Endothelial cell of umbilical vein (primary cell): ENCODE results near the gene ATXN1. TPM values are rescaled to one million over a fixed set of nuclear protein-coding genes. Genes with fewer than 3 reads are reported as not detected.
"Not testable (repeated sequence)": the region's sequence is repeated elsewhere in the genome, so short reads cannot be mapped to it uniquely, and the experiment has no call there.

ENCODE experiments used
- BruUV-seq: library from RNA; stranded (reverse); fragments of 400-500 nt; replicated peaks from 2 replicates; lab custom pipeline; 2021; lab: Mats Ljungman, UMichigan
- CTCF ChIA-PET: fragments of 300-600, 350-600 bp; sonication (Branson Sonifier 250); formaldehyde crosslinking; loops from one replicate; lab custom pipeline; 2021; ENCODE audit warnings: antibody characterized with exemption, inconsistent platforms; lab: Charles Lee
- POLR2A ChIA-PET: fragments of 300-600, 350-600 bp; sonication (Branson Sonifier 250); formaldehyde crosslinking; loops from one replicate; lab custom pipeline; 2021; ENCODE audit warnings: antibody characterized with exemption, inconsistent platforms; lab: Charles Lee
- DNase-seq: peaks from one replicate; pipeline ENCODE4 v3.0.0-alpha.2; 2011; ENCODE audit warnings: low read depth, low spot score
- FAIRE-seq: peaks from 2 replicates; lab custom pipeline; 2011; peaks lifted over from hg19 to GRCh38; lab: Jason Lieb, UNC
- H2AFZ ChIP-seq: 2 replicates; pipeline ENCODE4 v1.6.0; 2012; ENCODE audit warnings: low read depth, low read length, control low read depth, inconsistent platforms
- H3K27ac ChIP-seq: 2 replicates; pipeline ENCODE4 v1.5.1; 2011; ENCODE audit warnings: low read depth, mild to moderate bottlenecking, control low read depth, low read length, moderate library complexity; ENCODE audit not compliant: insufficient read depth
- H3K27me3 ChIP-seq, 2 experiments: 2 replicates each; pipeline versions ENCODE4 v1.6.0 to v1.6.1; 2011; ENCODE audit warnings: low read length in 2 of 2, mixed read lengths in 1 of 2; ENCODE audit not compliant: control insufficient read depth in 2 of 2, insufficient read depth in 2 of 2
- H3K36me3 ChIP-seq, 2 experiments: 2 replicates in 1 of 2; 3 replicates in 1 of 2; pipeline ENCODE4 v1.5.1; 2011; ENCODE audit warnings: low read length in 2 of 2, mild to moderate bottlenecking in 1 of 2, moderate library complexity in 1 of 2; ENCODE audit not compliant: control insufficient read depth in 2 of 2, insufficient read depth in 2 of 2; ENCODE audit errors: extremely low read depth in 1 of 2
- H3K4me1 ChIP-seq: 3 replicates; pipeline ENCODE4 v1.5.1; 2011; ENCODE audit warnings: mild to moderate bottlenecking, low read length; ENCODE audit not compliant: control insufficient read depth, insufficient read depth; ENCODE audit errors: extremely low read depth
- H3K4me2 ChIP-seq: 2 replicates; pipeline ENCODE4 v1.6.1; 2011; ENCODE audit warnings: low read length, control low read depth, mixed read lengths; ENCODE audit not compliant: insufficient read depth
- H3K4me3 ChIP-seq, 3 experiments: fragments of 200-600 bp in 1 of 3; sonication (generic), shearing (Covaris generic) in 1 of 3; replicated peaks in 1 of 3; 2 replicates each; pipeline ENCODE4 v1.5.1; 2011 to 2016; ENCODE audit warnings: control low read depth in 3 of 3, low read length in 3 of 3, mild to moderate bottlenecking in 2 of 3, inconsistent platforms in 1 of 3, low read depth in 1 of 3, moderate library complexity in 1 of 3; ENCODE audit not compliant: insufficient read depth in 1 of 3
- H3K79me2 ChIP-seq: 2 replicates; pipeline ENCODE4 v1.6.0; 2012; ENCODE audit warnings: low read length, inconsistent platforms; ENCODE audit not compliant: control insufficient read depth, insufficient read depth
- H3K9ac ChIP-seq: replicated peaks from 2 replicates; pipeline ENCODE3; 2011; ENCODE audit warnings: low read length, control low read depth; ENCODE audit not compliant: insufficient read depth; ENCODE audit errors: extremely low read depth
- H3K9me1 ChIP-seq: replicated peaks from 3 replicates; pipeline ENCODE4 v1.6.0; 2011; ENCODE audit warnings: mild to moderate bottlenecking, low read length; ENCODE audit not compliant: control insufficient read depth, insufficient read depth; ENCODE audit errors: extremely low read depth
- H3K9me3 ChIP-seq: replicated peaks from 2 replicates; pipeline ENCODE4 v1.5.1; 2012; ENCODE audit warnings: low read length, inconsistent platforms; ENCODE audit not compliant: control insufficient read depth, insufficient read depth
- H4K20me1 ChIP-seq: replicated peaks from 2 replicates; pipeline ENCODE3; 2011; ENCODE audit warnings: mild to moderate bottlenecking, low read length; ENCODE audit not compliant: control insufficient read depth, insufficient read depth; ENCODE audit errors: extremely low read depth
- EZH2 ChIP-seq: IDR thresholded peaks from 2 replicates; pipeline ENCODE4 v1.6.1; 2012; ENCODE audit warnings: borderline replicate concordance, low read depth, mild to moderate bottlenecking, moderate library complexity, low read length, inconsistent platforms; ENCODE audit not compliant: severe bottlenecking
- FOS ChIP-seq: IDR thresholded peaks from 2 replicates; pipeline ENCODE4 v1.6.1; 2011; ENCODE audit warnings: mild to moderate bottlenecking, low read length, moderate library complexity, borderline replicate concordance; ENCODE audit not compliant: insufficient read depth
- GATA2 ChIP-seq: IDR thresholded peaks from 2 replicates; pipeline ENCODE4 v1.7.0; 2011; ENCODE audit warnings: low read depth, mild to moderate bottlenecking, moderate library complexity, mixed read lengths, low read length; ENCODE audit not compliant: insufficient read length, insufficient read depth
- JUN ChIP-seq: IDR thresholded peaks from 2 replicates; pipeline ENCODE4 v1.6.1; 2011; ENCODE audit warnings: borderline replicate concordance, low read depth; ENCODE audit not compliant: insufficient read length, insufficient read depth
- MAX ChIP-seq: IDR thresholded peaks from 2 replicates; pipeline ENCODE4 v1.6.1; 2011; ENCODE audit not compliant: insufficient read depth, insufficient read length
- MYC ChIP-seq: IDR thresholded peaks from one replicate; pipeline ENCODE4 v1.6.1; 2011; ENCODE audit warnings: mild to moderate bottlenecking, low read depth, low read length
- POLR2A ChIP-seq: IDR thresholded peaks from 2 replicates; pipeline ENCODE4 v1.6.1; 2012; ENCODE audit warnings: low read depth, mild to moderate bottlenecking, control low read depth, low read length
- POLR2AphosphoS5 ChIP-seq: IDR thresholded peaks from 2 replicates; pipeline ENCODE4 v1.6.1; 2012; ENCODE audit warnings: low read depth, mild to moderate bottlenecking, control low read depth, low read length, moderate library complexity; ENCODE audit not compliant: insufficient read depth
- dilution Hi-C: fragments of 300-500 bp; cut with MboI; formaldehyde crosslinking; loops from one replicate; pipeline ENCODE4 v1.15.0; 2019; ENCODE audit warnings: low sequenced_read_pairs; ENCODE audit not compliant: extremely low pct_ligation_motif_present
- intact Hi-C: fragments of 100-400 bp; cut with micrococcal nuclease; formaldehyde crosslinking; loops from one replicate; pipeline ENCODE4 v1.10.0; 2022
- polyA plus RNA-seq, 4 experiments: library from polyadenylated mRNA; depleted of rRNA in 3 of 4; stranded (reverse) in 3 of 4; unstranded in 1 of 4; fragments of >200 nt; gene quantifications; 2 replicates each; pipeline versions ENCODE4 v1.2.1 to v1.2.3, GENCODE V29; 2011 to 2012; ENCODE audit warnings: missing spikeins in 1 of 4
- total RNA-seq: library from RNA; stranded (reverse); gene quantifications from 2 replicates; pipeline ENCODE4 v1.2.3, GENCODE V29; 2021
- TF ChIP-seq, protein P1 (sequence below), 2 donors: IDR thresholded peaks; 1 replicate in 1 of 2; 2 replicates in 1 of 2; pipeline ENCODE4 v1.5.1; 2011; ENCODE audit warnings: low read length in 2 of 2, mild to moderate bottlenecking in 2 of 2, moderate library complexity in 2 of 2, control low read depth in 1 of 2, inconsistent platforms in 1 of 2, low read depth in 1 of 2; ENCODE audit not compliant: insufficient read depth in 1 of 2; ENCODE audit errors: extremely low read depth in 1 of 2

The ATXN1 gene
- total and polyA plus RNA-seq, 2 donors (not counting 3 experiments of a cell fraction or from before 2014, with no cell fraction given), result 16.4 to 33.0 TPM

DNA sequence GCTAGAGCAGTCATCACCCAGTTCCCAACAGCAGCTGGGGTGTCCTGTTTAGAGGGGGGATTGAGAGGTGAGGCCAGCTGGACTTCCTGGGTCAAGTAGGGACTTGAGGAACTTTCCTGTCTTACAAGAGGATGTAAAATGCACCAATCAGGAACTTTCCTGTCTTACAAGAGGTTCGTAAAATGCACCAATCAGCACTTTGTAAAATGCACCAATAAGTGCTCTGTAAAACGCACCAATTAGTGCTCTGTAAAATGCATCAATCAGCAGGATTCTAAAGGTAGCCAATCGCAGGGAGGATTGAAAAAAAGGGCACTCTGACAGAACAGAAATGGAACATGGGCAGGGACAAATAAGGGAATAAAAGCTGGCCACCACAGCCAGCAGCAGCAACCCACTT is 297.2 kb downstream of the ATXN1 start:
- dilution Hi-C loops, result no loop called here
- H3K9me3 ChIP-seq, result no peaks in the 10 kb centered on the region
- H3K27ac ChIP-seq, result no peak overlapping the region
- TF ChIP-seq FOS (no peak), MAX (no peak), MYC (no peak), EZH2 (no peak), JUN (no peak), GATA2 (no peak), POLR2AphosphoS5 (no peak), POLR2A (no peak)
- TF ChIP-seq, protein P1, sequence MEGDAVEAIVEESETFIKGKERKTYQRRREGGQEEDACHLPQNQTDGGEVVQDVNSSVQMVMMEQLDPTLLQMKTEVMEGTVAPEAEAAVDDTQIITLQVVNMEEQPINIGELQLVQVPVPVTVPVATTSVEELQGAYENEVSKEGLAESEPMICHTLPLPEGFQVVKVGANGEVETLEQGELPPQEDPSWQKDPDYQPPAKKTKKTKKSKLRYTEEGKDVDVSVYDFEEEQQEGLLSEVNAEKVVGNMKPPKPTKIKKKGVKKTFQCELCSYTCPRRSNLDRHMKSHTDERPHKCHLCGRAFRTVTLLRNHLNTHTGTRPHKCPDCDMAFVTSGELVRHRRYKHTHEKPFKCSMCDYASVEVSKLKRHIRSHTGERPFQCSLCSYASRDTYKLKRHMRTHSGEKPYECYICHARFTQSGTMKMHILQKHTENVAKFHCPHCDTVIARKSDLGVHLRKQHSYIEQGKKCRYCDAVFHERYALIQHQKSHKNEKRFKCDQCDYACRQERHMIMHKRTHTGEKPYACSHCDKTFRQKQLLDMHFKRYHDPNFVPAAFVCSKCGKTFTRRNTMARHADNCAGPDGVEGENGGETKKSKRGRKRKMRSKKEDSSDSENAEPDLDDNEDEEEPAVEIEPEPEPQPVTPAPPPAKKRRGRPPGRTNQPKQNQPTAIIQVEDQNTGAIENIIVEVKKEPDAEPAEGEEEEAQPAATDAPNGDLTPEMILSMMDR (IDR thresholded peaks at IDR 0.05; ENCODE audit: extremely low read depth in 1 of 2, insufficient read depth in 1 of 2, low read depth in 1 of 2, low read length in 2 of 2), result no peak
- intact Hi-C loops, result no loop called here
- BruUV-seq, result no TSS peak
- FAIRE-seq, result no peak
- CTCF ChIA-PET, result no interaction called here
- H3K4me3 ChIP-seq, result no peak overlapping the region
- H4K20me1 ChIP-seq, result no peaks in the 10 kb centered on the region
- H2AFZ ChIP-seq, result no peak overlapping the region
- H3K9ac ChIP-seq, result no peak overlapping the region
- no peaks in the 10 kb centered on the region for H3K79me2 ChIP-seq
- no peaks in the 10 kb centered on the region for H3K4me1 ChIP-seq
- no peaks in the 10 kb centered on the region for H3K27me3 ChIP-seq
- no peaks in the 10 kb centered on the region for H3K36me3 ChIP-seq
- no peak for DNase-seq
- POLR2A ChIA-PET, result no interaction called here
- H3K4me2 ChIP-seq, result no peak overlapping the region
- no peaks in the 10 kb centered on the region for H3K9me1 ChIP-seq

GRCh38 chr6:16463246-16463645 is 298.0 kb downstream of the ATXN1 start:
- H3K9ac ChIP-seq, H3K9me3 ChIP-seq, CTCF ChIA-PET, FAIRE-seq, H3K9me1 ChIP-seq, H3K4me1 ChIP-seq, H3K27ac ChIP-seq, intact Hi-C loops, H2AFZ ChIP-seq, DNase-seq, H3K4me2 ChIP-seq, POLR2A ChIA-PET, H4K20me1 ChIP-seq, BruUV-seq, dilution Hi-C loops, H3K79me2 ChIP-seq, H3K27me3 ChIP-seq, H3K4me3 ChIP-seq, H3K36me3 ChIP-seq: not testable (repeated sequence)
